ENCODE data around the gene DUS4L. TPM values are rescaled to one million over a fixed set of nuclear protein-coding genes. Genes with fewer than 3 reads are reported as not detected.

DUS4L gene
- total RNA-seq, 1 experiment from 2014 or later = 9.1 TPM

- H3K9me3 ChIP-seq (ENCODE audit: control insufficient read depth, insufficient read depth, low read depth, low read length) = no peaks in the 10 kb centered on the region
- BruUV-seq (replicated peaks) = no TSS peak
- no peak for DNase-seq (ENCODE audit: low read depth, low spot score)
- ChIA-PET CTCF (no interaction called here), POLR2A (no interaction called here)
- no peak overlapping the region for H3K27ac ChIP-seq (ENCODE audit: low read length)
- ATAC-seq = no peak
- H3K4me1 ChIP-seq (ENCODE audit: control insufficient read depth, insufficient read depth, low read length) = peaks cover 12% of the 10 kb centered on the region
- no peak overlapping the region for H3K4me3 ChIP-seq (ENCODE audit: low read depth in 2 of 2, low read length in 2 of 2)
- in situ Hi-C loops (cut with HindIII; ENCODE audit: low pct_unique_long_range_greater_than_20kb, low sequenced_read_pairs) (no loop called here), intact Hi-C loops (cut with micrococcal nuclease; ENCODE audit: unreplicated experiment) (no loop called here)
- TF ChIP-seq, protein P1, sequence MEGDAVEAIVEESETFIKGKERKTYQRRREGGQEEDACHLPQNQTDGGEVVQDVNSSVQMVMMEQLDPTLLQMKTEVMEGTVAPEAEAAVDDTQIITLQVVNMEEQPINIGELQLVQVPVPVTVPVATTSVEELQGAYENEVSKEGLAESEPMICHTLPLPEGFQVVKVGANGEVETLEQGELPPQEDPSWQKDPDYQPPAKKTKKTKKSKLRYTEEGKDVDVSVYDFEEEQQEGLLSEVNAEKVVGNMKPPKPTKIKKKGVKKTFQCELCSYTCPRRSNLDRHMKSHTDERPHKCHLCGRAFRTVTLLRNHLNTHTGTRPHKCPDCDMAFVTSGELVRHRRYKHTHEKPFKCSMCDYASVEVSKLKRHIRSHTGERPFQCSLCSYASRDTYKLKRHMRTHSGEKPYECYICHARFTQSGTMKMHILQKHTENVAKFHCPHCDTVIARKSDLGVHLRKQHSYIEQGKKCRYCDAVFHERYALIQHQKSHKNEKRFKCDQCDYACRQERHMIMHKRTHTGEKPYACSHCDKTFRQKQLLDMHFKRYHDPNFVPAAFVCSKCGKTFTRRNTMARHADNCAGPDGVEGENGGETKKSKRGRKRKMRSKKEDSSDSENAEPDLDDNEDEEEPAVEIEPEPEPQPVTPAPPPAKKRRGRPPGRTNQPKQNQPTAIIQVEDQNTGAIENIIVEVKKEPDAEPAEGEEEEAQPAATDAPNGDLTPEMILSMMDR (IDR thresholded peaks at IDR 0.05) = no peak
- TF ChIP-seq REST (IDR thresholded peaks at IDR 0.05; ENCODE audit: insufficient read depth in 1 of 2, low read depth in 2 of 2, low read length in 1 of 2) (no peak), POLR2AphosphoS5 (IDR thresholded peaks at IDR 0.05; ENCODE audit: low read depth, low read length) (no peak), SIN3A (IDR thresholded peaks at IDR 0.05; ENCODE audit: borderline replicate concordance, insufficient read depth, low read depth, low read length) (no peak), TCF7L2 (IDR thresholded peaks at IDR 0.05; ENCODE audit: low read depth, low read length) (no peak)
- H3K36me3 ChIP-seq (ENCODE audit: control insufficient read depth, insufficient read depth, low read length) = peaks cover 21% of the 10 kb centered on the region
- no peaks in the 10 kb centered on the region for H3K27me3 ChIP-seq (ENCODE audit: control insufficient read depth, insufficient read depth, low read length)
These were observed 20.9 kb downstream of the DUS4L start for GRCh38 chr7:107584716-107585115.

- DNase-seq (ENCODE audit: low read depth, low spot score) = no peak
- POLR2A ChIA-PET = no interaction called here
- intact Hi-C loops (cut with micrococcal nuclease; ENCODE audit: unreplicated experiment) (no loop called here), in situ Hi-C loops (cut with HindIII; ENCODE audit: low pct_unique_long_range_greater_than_20kb, low sequenced_read_pairs) (no loop called here)
- Histone ChIP-seq H3K36me3 (ENCODE audit: control insufficient read depth, insufficient read depth, low read length) (peaks cover 14% of the 10 kb centered on the region), H3K27ac (ENCODE audit: low read length) (no peak overlapping the region), H3K4me1 (ENCODE audit: control insufficient read depth, insufficient read depth, low read length) (no peaks in the 10 kb centered on the region), H3K9me3 (ENCODE audit: control insufficient read depth, insufficient read depth, low read depth, low read length) (no peaks in the 10 kb centered on the region), H3K4me3 (ENCODE audit: low read depth in 2 of 2, low read length in 2 of 2) (no peak overlapping the region), H3K27me3 (ENCODE audit: control insufficient read depth, insufficient read depth, low read length) (no peaks in the 10 kb centered on the region)
- CTCF ChIA-PET = no interaction called here
- no peak for ATAC-seq
- no peak for TF ChIP-seq SIN3A (IDR thresholded peaks at IDR 0.05; ENCODE audit: borderline replicate concordance, insufficient read depth, low read depth, low read length)
- no peak for TF ChIP-seq TCF7L2 (IDR thresholded peaks at IDR 0.05; ENCODE audit: low read depth, low read length)
- no peak for TF ChIP-seq POLR2AphosphoS5 (IDR thresholded peaks at IDR 0.05; ENCODE audit: low read depth, low read length)
- TF ChIP-seq, protein P1 (IDR thresholded peaks at IDR 0.05) = no peak
- no peak for TF ChIP-seq REST (IDR thresholded peaks at IDR 0.05; ENCODE audit: insufficient read depth in 1 of 2, low read depth in 2 of 2, low read length in 1 of 2)
- no TSS peak for BruUV-seq (replicated peaks)
These were observed 24.9 kb downstream of the DUS4L start for GRCh38 chr7:107588529-107589130.
